Measurements from ENCODE around the gene WFDC1.
"Not testable (repeated sequence)": the region's sequence is repeated elsewhere in the genome, so short reads cannot be mapped to it uniquely, and the experiment has no call there.

WFDC1 gene

DNA sequence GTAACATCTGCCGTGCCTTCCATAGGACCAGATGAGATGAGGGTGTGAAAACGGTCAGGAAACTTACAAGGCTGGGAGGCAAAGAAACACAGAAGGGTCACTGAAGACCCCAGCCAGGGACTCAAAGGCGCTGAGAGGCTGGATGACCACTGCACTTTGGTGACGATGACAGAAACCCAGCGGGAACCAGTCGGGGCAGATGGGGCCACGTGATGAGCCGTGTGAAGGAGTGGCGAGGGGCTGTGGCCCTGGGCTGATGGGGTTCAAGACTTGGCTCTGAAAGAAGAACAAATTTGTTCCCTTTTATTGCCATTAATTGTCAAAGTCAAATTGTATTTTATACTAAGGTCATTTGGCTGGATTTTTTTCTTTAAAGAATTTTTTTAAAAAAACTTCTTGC, 45.1 kb downstream of the WFDC1 start:
- no peak for DNase-seq (ENCODE audit: extremely low spot score)
- ChIA-PET CTCF (no interaction called here), POLR2A (no interaction called here)
- TF ChIP-seq LEF1 (IDR thresholded peaks at IDR 0.05; ENCODE audit: borderline replicate concordance) (no peak), NFRKB (IDR thresholded peaks at IDR 0.05) (no peak), HDGF (IDR thresholded peaks at IDR 0.05; ENCODE audit: borderline replicate concordance) (no peak), SP1 (IDR thresholded peaks at IDR 0.05) (no peak), BHLHE40 (IDR thresholded peaks at IDR 0.05; ENCODE audit: borderline replicate concordance) (no peak), CTBP1 (IDR thresholded peaks at IDR 0.05; ENCODE audit: borderline replicate concordance) (no peak), FOXK2 (IDR thresholded peaks at IDR 0.05) (no peak), ARNT (IDR thresholded peaks at IDR 0.05) (no peak), SUZ12 (IDR thresholded peaks at IDR 0.05) (no peak)
- TF ChIP-seq, protein P1, sequence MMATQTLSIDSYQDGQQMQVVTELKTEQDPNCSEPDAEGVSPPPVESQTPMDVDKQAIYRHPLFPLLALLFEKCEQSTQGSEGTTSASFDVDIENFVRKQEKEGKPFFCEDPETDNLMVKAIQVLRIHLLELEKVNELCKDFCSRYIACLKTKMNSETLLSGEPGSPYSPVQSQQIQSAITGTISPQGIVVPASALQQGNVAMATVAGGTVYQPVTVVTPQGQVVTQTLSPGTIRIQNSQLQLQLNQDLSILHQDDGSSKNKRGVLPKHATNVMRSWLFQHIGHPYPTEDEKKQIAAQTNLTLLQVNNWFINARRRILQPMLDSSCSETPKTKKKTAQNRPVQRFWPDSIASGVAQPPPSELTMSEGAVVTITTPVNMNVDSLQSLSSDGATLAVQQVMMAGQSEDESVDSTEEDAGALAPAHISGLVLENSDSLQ (IDR thresholded peaks at IDR 0.05): no peak

DNA sequence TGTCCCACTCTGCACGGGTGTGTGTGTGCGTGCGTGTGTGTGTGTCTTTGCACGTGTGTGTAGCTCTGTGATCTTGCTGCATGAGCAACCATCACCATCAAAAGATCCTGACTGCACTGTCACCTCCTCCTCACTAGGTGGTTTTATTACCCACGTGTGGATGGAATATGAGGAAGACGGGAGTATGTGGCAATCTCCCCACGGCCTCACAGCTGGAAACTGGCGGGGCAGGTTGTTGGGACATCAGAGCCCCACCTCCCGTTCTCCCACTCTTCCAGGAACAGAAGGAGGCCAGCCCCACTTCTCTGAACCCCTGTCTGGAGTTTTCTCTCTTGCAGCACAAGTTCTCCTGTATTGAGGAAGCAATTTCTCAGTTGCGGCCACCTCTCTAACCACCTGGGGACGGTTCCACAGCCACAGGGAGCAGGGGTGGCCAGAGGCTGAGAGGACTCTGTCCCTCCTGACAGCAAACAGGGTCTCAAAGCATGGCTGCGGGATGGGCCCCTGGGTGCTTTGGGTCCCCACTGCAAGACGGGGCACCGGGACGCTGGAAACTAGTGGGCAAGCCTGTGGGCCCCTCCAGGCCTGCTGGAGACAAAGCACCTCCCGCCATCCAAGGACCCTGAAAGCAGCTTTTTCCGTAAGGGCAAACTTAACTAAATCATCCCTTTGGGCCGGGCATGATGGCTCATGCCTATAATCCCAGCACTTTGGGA, 45.8 kb downstream of the WFDC1 start:
- POLR2A ChIA-PET: no interaction called here
- no peak for DNase-seq (ENCODE audit: extremely low spot score)
- TF ChIP-seq, protein P1 (IDR thresholded peaks at IDR 0.05): no peak
- TF ChIP-seq FOXM1 (IDR thresholded peaks at IDR 0.05; ENCODE audit: borderline replicate concordance): no peak
- TF ChIP-seq FOXK2 (IDR thresholded peaks at IDR 0.05): no peak
- no peak for TF ChIP-seq L3MBTL2 (conservative IDR thresholded peaks at IDR 0.05)
- no peak for TF ChIP-seq BHLHE40 (IDR thresholded peaks at IDR 0.05; ENCODE audit: borderline replicate concordance)
- TF ChIP-seq CTBP1 (IDR thresholded peaks at IDR 0.05; ENCODE audit: borderline replicate concordance): no peak
- no peak for TF ChIP-seq HDGF (IDR thresholded peaks at IDR 0.05; ENCODE audit: borderline replicate concordance)
- no peak for TF ChIP-seq SUZ12 (IDR thresholded peaks at IDR 0.05)
- TF ChIP-seq ELF4 (IDR thresholded peaks at IDR 0.05): no peak
- TF ChIP-seq FOXA1 (IDR thresholded peaks at IDR 0.05): no peak
- CTCF ChIA-PET: no interaction called here

DNA sequence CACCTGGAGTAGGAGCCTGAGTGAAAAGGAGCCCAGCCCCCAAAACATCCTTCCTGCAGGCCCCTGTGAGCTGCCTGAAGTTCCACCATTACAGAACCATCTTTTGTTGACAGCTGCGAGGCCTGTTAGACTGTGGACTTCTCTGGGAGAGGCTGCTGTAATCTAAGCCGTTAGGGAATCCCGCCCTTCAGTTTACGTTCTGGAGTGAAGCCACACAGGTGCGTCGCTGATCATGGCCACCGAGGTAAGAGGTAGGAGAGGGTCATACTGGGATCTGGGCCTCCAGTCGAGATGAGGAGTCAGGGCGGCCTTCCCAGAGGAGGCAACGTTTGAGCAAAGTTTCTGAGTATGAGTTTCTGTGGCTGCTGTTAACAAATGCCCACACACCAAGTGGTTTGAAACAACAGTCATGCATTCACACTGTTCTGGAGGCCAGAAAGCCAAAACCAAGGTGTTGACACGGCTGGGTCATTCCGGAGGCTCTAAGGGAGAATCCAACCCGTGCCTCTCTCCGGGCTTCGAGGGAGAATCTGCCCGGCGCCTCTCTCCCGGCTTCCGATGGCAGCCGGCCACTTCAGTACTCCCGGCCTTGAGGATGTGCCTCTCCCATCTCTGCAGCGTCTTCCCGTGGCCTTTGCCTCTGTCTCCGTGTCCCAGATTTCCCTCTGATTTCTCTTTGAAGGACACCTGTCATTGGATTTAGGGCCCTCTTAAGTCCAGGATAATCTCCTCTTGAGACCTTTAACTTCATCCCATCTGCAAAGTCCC, 47.0 kb downstream of the WFDC1 start:
- DNase-seq (ENCODE audit: extremely low spot score): no peak
- POLR2A ChIA-PET: no interaction called here
- no peak for TF ChIP-seq ELF4 (IDR thresholded peaks at IDR 0.05)
- CTCF ChIA-PET: no interaction called here

DNA sequence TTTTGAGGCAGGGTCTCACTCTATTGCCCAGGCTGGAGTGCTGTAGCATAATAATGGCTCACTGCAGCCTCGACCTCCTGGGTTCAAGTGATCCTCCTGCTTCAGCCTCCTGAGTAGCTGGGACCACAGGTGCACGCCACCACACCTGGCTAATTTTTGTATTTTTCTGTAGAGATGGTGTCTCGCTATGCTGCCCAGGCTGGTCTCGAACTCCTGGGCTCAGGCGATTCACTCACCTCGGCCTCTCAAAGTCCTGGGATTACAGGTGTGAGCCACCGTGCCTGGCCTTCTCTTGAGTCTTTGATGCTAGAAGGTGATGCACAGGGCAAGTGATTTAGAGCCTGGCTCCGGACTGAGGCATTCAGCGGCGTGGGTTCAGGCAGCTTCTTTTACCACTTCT, 49.1 kb downstream of the WFDC1 start:
- CTCF ChIA-PET; DNase-seq (ENCODE audit: extremely low spot score); POLR2A ChIA-PET: not testable (repeated sequence)

DNA sequence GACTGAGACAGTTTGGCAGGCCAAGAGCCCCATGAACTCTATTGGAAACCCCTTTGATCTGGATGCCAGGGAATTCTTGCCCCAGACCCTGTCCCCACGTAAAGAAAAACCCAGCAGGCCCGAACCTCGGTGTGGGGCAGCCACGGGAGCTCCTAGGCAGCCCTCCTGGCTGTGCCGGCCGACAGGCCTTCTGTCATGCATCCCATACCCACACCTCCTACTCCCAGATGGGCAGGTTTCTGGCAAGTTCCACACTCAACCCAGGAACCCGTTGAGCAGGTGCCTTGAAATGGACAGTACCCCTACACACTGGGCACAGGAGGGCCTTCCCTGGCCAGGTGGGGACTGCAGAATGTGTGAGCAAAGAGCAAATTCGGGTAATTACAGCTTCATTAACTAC, 50.1 kb downstream of the WFDC1 start:
- POLR2A ChIA-PET: no interaction called here
- CTCF ChIA-PET: no interaction called here

DNA sequence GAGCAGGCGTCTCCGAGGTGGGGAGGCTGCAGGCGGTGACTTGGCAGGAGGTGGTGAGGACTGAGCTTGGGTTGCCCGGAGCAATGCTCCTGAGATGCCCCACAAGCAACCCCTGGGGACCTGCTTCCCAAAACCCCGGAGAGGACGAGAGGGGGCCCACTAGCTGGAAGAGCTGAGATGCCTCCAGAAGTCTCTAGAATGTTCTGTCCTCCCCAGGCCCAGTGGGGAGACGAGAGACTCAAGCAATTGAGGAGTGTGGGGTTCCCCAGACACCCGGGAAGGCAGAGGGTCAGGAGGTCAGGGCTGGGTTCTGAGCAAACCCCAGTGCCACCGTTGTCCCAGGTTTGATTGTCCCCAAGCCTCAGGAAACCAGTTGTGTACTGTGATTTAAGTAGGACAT, 52.5 kb downstream of the WFDC1 start:
- TF ChIP-seq L3MBTL2 (conservative IDR thresholded peaks at IDR 0.05): no peak
- no peak for TF ChIP-seq FOXK2 (IDR thresholded peaks at IDR 0.05)
- TF ChIP-seq TARDBP (IDR thresholded peaks at IDR 0.05): no peak
- no peak for TF ChIP-seq CTBP1 (IDR thresholded peaks at IDR 0.05; ENCODE audit: borderline replicate concordance)
- TF ChIP-seq BHLHE40 (IDR thresholded peaks at IDR 0.05; ENCODE audit: borderline replicate concordance): no peak
- no peak for TF ChIP-seq FOXA1 (IDR thresholded peaks at IDR 0.05)
- ChIA-PET CTCF (no interaction called here), POLR2A (no interaction called here)
- no peak for DNase-seq (ENCODE audit: extremely low spot score)

More for the DNA sequence above, 50.1 kb downstream of the WFDC1 start:
- DNase-seq (ENCODE audit: extremely low spot score): no peak
- TF ChIP-seq ARNT (IDR thresholded peaks at IDR 0.05) (no peak), NFRKB (IDR thresholded peaks at IDR 0.05) (no peak), HDGF (IDR thresholded peaks at IDR 0.05; ENCODE audit: borderline replicate concordance) (no peak), TARDBP (IDR thresholded peaks at IDR 0.05) (no peak), ELF4 (IDR thresholded peaks at IDR 0.05) (no peak), SUZ12 (IDR thresholded peaks at IDR 0.05) (no peak), SP1 (IDR thresholded peaks at IDR 0.05) (no peak), FOXK2 (IDR thresholded peaks at IDR 0.05) (no peak), BHLHE40 (IDR thresholded peaks at IDR 0.05; ENCODE audit: borderline replicate concordance) (no peak), CTBP1 (IDR thresholded peaks at IDR 0.05; ENCODE audit: borderline replicate concordance) (no peak), ZNF384 (IDR thresholded peaks at IDR 0.05) (no peak), FOXA1 (IDR thresholded peaks at IDR 0.05) (no peak)
- TF ChIP-seq, protein P1 (IDR thresholded peaks at IDR 0.05): no peak

DNA sequence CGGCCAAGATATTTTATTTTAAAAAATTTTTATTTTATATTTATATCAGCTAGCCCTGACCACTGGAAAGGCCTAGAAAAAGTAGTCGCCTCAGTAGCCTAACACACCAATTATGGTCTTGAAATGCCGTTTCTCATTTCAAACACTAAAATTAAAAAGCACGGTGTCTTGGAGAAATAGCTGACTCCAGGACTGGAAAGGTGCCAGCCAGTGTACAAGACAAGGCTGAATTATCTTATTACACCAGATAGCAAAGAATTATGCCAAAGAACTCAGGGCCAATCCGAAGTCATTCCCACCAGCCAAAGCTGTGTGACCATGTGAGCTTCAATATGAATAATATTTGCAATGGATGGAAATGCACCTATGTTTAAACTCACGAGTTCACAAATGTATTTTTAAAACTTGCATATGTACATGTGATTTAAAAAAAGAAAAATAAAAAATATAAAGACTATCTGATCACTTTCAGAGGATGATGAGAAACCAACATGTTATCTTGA, 53.8 kb downstream of the WFDC1 start:
- DNase-seq (ENCODE audit: extremely low spot score): no peak
- POLR2A ChIA-PET: no interaction called here
- CTCF ChIA-PET: no interaction called here
- TF ChIP-seq FOXA1 (IDR thresholded peaks at IDR 0.05) (no peak), HDGF (IDR thresholded peaks at IDR 0.05; ENCODE audit: borderline replicate concordance) (no peak), ZNF384 (IDR thresholded peaks at IDR 0.05) (no peak), L3MBTL2 (conservative IDR thresholded peaks at IDR 0.05) (no peak), FOXK2 (IDR thresholded peaks at IDR 0.05) (no peak), LEF1 (IDR thresholded peaks at IDR 0.05; ENCODE audit: borderline replicate concordance) (no peak), BHLHE40 (IDR thresholded peaks at IDR 0.05; ENCODE audit: borderline replicate concordance) (no peak), FOXM1 (IDR thresholded peaks at IDR 0.05; ENCODE audit: borderline replicate concordance) (no peak), ELF4 (IDR thresholded peaks at IDR 0.05) (no peak)
